RWPE1 (cell line): ENCODE results near the gene ARMC7.

Source experiments
- CTCF ChIA-PET: fragments of 350-600 bp; sonication (Branson Sonifier 250); formaldehyde crosslinking; extraction: SDS; loops from one replicate; lab custom pipeline; 2021; lab: Yijun Ruan, JAX
- POLR2A ChIA-PET: fragments of 400-600 bp; formaldehyde crosslinking; extraction: SDS; loops from one replicate; lab custom pipeline; 2020; ENCODE audit warnings: antibody characterized with exemption; ENCODE audit not compliant: low non-redundant PET; lab: Yijun Ruan, JAX
- DNase-seq: peaks from one replicate; pipeline ENCODE4 v3.0.0; 2012; ENCODE audit warnings: low spot score
- H3K27ac ChIP-seq: fragments of 450-650 bp; 2 replicates; pipeline ENCODE4 v1.5.1; 2017
- CTCF ChIP-seq: fragments of 450-650 bp; conservative IDR thresholded peaks from 2 replicates; pipeline ENCODE4 v1.5.1; 2017; ENCODE audit warnings: low read depth, mild to moderate bottlenecking

The ARMC7 gene

DNA sequence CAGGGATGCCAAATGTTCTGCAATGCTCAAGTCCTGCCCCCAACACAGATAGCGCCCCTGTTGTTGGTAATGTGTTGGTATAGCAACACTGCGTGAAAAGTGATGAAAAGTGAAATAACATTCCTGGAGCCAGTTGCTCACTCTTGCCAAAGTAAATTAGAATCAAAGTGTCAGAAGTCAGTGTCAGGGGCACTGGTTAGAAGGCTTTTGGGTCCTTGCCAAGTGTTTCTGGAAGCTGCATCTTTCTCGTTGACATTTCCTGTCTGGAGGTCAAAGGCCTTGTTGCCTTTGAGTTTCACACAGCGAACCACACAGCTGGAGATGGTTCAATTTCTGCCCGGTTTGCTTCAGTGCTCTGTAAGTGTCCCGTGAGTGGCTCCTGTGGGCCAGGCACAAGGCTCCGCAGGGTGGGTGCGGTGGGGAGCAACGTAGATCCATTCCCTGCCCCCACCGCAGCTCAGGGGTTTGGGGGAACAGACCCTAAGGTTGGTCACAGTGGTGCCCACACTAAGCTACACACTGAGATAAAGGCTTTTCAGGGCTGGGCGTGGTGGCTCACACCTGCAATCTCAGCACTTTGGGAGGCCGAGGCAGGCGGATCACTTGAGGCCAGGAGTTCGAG, 25.6 kb upstream of the ARMC7 start:
- no peak for DNase-seq
- POLR2A ChIA-PET, result no interaction called here
- CTCF ChIA-PET, result interaction anchor here (0.7 kb wide), 2 partner anchors 12 to 217 kb away, joined by 3 to 4 read pairs; no protein-coding TSS in a partner anchor

GRCh38 chr17:75086496-75087181, 23.1 kb upstream of the ARMC7 start:
- ChIA-PET POLR2A (interaction anchor here (0.7 kb wide), 1 partner anchor 11 kb away, joined by 4 read pairs; no protein-coding TSS in a partner anchor), CTCF (interaction anchor here (2.0 kb wide), 1 partner anchor 27 kb away, joined by 10 read pairs; no protein-coding TSS in a partner anchor)
- peak overlapping the region; percentile 98 for H3K27ac ChIP-seq
- no peak for DNase-seq
- TF ChIP-seq CTCF, result no peak

More for the DNA sequence above, 25.6 kb upstream of the ARMC7 start:
- TF ChIP-seq CTCF, result no peak
- peak overlapping the region; percentile 20 for H3K27ac ChIP-seq

DNA sequence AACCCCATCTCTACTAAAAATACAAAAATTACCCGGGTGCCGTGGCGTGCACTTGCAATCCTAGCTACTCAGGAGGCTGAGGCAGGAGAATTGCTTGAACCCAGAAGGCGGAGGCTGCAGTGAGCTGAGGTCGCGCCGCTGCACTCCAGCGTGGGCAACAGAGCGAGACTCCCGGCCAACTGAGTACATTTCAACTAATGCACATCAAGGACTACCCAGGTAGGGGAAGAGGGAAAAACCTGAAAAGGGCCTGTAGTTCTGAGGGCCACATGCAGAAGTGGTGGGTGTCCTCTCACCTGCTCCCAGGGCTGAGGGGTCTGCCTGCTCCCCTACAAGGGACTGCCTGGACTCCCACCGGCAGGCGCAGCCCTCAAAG, 22.6 kb upstream of the ARMC7 start:
- no peak for DNase-seq
- peak overlapping the region; percentile 98 for H3K27ac ChIP-seq
- POLR2A ChIA-PET, result interaction anchor here (0.5 to 1.2 kb wide), 3 partner anchors 12 to 98 kb away, joined by 3 to 5 read pairs (median 4); no protein-coding TSS in a partner anchor
- no peak for TF ChIP-seq CTCF
- CTCF ChIA-PET, result interaction anchor here (2.0 kb wide), 1 partner anchor 27 kb away, joined by 10 read pairs; no protein-coding TSS in a partner anchor

DNA sequence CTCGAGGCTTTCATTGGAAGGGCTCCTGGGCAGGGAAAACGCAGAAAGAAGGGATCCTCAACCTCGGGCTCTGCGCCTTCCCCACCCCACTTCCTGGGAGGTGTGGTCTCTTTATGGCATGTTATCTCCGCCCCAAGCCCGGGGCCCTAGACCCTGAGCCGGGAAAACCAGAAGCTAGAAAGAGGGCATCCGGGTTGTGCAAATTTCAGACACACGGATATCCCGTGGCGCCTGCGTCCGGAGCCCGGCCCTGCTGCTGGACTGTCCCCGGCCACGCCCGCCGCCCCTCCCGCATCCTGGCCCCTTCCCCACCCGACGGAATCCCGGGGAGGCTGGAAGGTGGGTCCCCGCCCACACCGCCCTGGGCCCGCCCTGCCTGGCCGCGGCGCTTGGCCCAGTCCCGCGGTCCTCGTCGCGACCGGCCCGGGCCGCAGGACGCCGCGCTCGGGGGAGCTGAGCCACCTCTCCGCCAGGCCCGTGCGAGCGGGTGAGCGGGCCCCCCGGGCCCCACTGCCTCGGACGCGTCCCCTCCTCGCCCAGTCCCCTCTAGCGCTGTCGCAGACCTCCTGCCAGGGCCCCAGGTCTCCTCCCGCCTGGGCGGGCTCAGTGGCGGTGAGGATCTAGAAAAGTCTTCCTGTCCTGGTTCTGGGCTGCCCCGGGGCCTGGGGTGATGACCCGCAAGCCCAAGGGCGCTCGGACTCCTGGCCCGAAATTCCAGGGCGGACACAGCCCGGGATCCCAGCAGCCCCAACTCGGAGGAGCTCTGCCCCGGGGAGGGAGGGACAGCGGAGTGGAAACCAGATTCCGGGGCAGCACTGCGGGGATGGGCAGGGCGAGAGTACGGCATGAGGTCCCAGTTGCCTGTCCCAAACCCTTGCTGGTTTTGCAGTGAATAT, 22.0 kb upstream of the ARMC7 start, which contains the start of gene SLC16A5:
SLC16A5 (plus strand) TSS at position 397 of the 896 bp plus-strand sequence. CDS start 5,683 bp downstream, outside the sequence.
- POLR2A ChIA-PET, result interaction anchor here (0.5 to 1.3 kb wide), 6 partner anchors 10 to 629 kb away, joined by 3 to 5 read pairs (median 4); no protein-coding TSS in a partner anchor
- TF ChIP-seq CTCF, result no peak
- CTCF ChIA-PET, result interaction anchor here (0.5 to 2.0 kb wide), 5 partner anchors 9 to 165 kb away, joined by 3 to 10 read pairs (median 4); partner anchors contain the start of gene USH1G
- peak; percentile 96 for DNase-seq
- peak within 1 kb of the TSS; percentile 98 for H3K27ac ChIP-seq

GRCh38 chr17:75088465-75089417, 21.0 kb upstream of the ARMC7 start:
- POLR2A ChIA-PET, result interaction anchor here (0.5 to 1.3 kb wide), 6 partner anchors 11 to 630 kb away, joined by 3 to 4 read pairs (median 3); no protein-coding TSS in a partner anchor
- no peak for DNase-seq
- CTCF ChIA-PET, result interaction anchor here (0.5 to 2.0 kb wide), 6 partner anchors 10 to 334 kb away, joined by 3 to 10 read pairs (median 4); partner anchors contain the start of gene USH1G
- H3K27ac ChIP-seq, result peak overlapping the region; percentile 98
- no peak for TF ChIP-seq CTCF
